Gastrocnemius medialis (tissue), 4 donors: ENCODE measurements around the gene FAM174B.

Experiments
- POLR2A ChIP-seq, 2 donors: fragments of 450-650 bp; IDR thresholded peaks; one replicate each; pipeline ENCODE4 v1.6.1; 2017; ENCODE audit warnings: antibody characterized with exemption in 2 of 2, mild to moderate bottlenecking in 2 of 2, moderate library complexity in 2 of 2
- TF ChIP-seq, protein P1 (sequence below), 5 experiments: fragments of 450-650 bp in 3 of 5; fragments of 200-600 bp in 2 of 5; sonication (generic) in 2 of 5; IDR thresholded peaks in 4 of 5; conservative IDR thresholded peaks in 1 of 5; 1 replicate in 4 of 5; 2 replicates in 1 of 5; pipeline ENCODE4 v1.5.1; 2016 to 2019; ENCODE audit warnings: antibody characterized with exemption in 5 of 5, mild to moderate bottlenecking in 3 of 5, moderate library complexity in 3 of 5

DNA sequence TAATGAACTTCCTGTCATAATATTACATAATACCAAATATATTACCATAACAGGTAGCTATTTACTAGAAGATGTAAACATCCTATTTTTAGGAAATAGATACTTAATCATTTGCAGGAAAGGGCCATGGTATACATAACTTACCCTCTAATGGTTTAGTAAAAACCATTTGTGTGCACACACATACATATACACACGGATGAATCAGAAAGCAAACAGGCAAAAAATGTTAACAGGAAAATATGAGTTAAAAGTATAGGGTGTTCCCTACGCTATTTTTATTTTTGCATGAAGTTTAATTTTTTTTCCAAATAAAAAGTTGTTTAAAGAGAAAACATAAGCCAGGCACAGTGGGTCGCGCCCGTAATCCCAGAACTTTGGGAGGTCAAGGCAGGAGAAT is 34.6 kb downstream of the FAM174B start:
- no peak for TF ChIP-seq POLR2A (IDR thresholded peaks at IDR 0.05)
- TF ChIP-seq, protein P1, sequence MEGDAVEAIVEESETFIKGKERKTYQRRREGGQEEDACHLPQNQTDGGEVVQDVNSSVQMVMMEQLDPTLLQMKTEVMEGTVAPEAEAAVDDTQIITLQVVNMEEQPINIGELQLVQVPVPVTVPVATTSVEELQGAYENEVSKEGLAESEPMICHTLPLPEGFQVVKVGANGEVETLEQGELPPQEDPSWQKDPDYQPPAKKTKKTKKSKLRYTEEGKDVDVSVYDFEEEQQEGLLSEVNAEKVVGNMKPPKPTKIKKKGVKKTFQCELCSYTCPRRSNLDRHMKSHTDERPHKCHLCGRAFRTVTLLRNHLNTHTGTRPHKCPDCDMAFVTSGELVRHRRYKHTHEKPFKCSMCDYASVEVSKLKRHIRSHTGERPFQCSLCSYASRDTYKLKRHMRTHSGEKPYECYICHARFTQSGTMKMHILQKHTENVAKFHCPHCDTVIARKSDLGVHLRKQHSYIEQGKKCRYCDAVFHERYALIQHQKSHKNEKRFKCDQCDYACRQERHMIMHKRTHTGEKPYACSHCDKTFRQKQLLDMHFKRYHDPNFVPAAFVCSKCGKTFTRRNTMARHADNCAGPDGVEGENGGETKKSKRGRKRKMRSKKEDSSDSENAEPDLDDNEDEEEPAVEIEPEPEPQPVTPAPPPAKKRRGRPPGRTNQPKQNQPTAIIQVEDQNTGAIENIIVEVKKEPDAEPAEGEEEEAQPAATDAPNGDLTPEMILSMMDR (IDR thresholded peaks at IDR 0.05 in 4 of 5, conservative IDR thresholded peaks at IDR 0.05 in 1 of 5) = no peak
